ENCODE measurements around the gene TCEA2.

Gene TCEA2

GRCh38 chr20:64067733-64068307 lies 4.8 kb downstream of the TCEA2 start:
- no peak overlapping the region for H3K4me3 ChIP-seq (ENCODE audit: low read depth, low read length)
- TF ChIP-seq CTCF (IDR thresholded peaks at IDR 0.05; ENCODE audit: borderline replicate concordance, insufficient read depth, low read depth, low read length), result no peak

GRCh38 chr20:64068386-64069208 lies 5.6 kb downstream of the TCEA2 start:
- TF ChIP-seq CTCF (IDR thresholded peaks at IDR 0.05; ENCODE audit: borderline replicate concordance, insufficient read depth, low read depth, low read length), result no peak
- no peak overlapping the region for H3K4me3 ChIP-seq (ENCODE audit: low read depth, low read length)

- no peak for TF ChIP-seq CTCF (IDR thresholded peaks at IDR 0.05; ENCODE audit: borderline replicate concordance, insufficient read depth, low read depth, low read length)
- no peak overlapping the region for H3K4me3 ChIP-seq (ENCODE audit: low read depth, low read length)
Observed at GRCh38 chr20:64069209-64069613, 6.2 kb downstream of the TCEA2 start.

- TF ChIP-seq CTCF (IDR thresholded peaks at IDR 0.05; ENCODE audit: borderline replicate concordance, insufficient read depth, low read depth, low read length), result peak; percentile 88
- H3K4me3 ChIP-seq (ENCODE audit: low read depth, low read length), result no peak overlapping the region
Observed at GRCh38 chr20:64069614-64070243, 6.7 kb downstream of the TCEA2 start.

- TF ChIP-seq CTCF (IDR thresholded peaks at IDR 0.05; ENCODE audit: borderline replicate concordance, insufficient read depth, low read depth, low read length), result no peak
- no peak overlapping the region for H3K4me3 ChIP-seq (ENCODE audit: low read depth, low read length)
Observed at GRCh38 chr20:64070244-64070993, 7.4 kb downstream of the TCEA2 start.

- no peak for TF ChIP-seq CTCF (IDR thresholded peaks at IDR 0.05; ENCODE audit: borderline replicate concordance, insufficient read depth, low read depth, low read length)
Observed at GRCh38 chr20:64071341-64072332, 8.6 kb downstream of the TCEA2 start.

More at GRCh38 chr20:64071341-64072332, 8.6 kb downstream of the TCEA2 start:
- no peak overlapping the region for H3K4me3 ChIP-seq (ENCODE audit: low read depth, low read length)
